ENCODE data around the gene ZBTB42. TPM values are rescaled to one million over a fixed set of nuclear protein-coding genes. Genes with fewer than 3 reads are reported as not detected.

Gene ZBTB42
- total and polyA plus RNA-seq, 2 donors (not counting 3 experiments of a cell fraction or from before 2014, with no cell fraction given), result 3.1 to 3.8 TPM

DNA sequence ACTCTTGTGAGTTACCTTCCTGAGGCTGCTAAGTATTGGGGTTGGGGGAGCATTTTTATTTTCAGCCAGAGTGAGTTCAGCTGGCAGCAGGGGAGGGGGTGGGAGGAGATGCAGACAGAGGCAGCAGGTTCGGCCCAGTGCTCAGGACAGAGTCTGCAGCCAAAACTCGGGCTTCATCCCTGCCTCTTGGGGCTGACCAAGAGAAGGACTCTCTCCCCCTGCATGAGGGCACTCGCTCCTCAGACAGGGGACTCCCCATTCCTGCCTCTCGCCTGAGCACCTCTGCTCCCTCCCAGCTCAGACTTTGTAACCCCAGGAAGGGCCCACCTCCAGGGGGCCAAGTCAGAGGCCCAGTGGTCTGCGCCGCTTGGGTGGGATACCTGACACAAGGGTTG is 4.2 kb upstream of the ZBTB42 start:
- Histone ChIP-seq H3K79me2 (ENCODE audit: control insufficient read depth, insufficient read depth, low read length) (peaks cover 33% of the 10 kb centered on the region), H3K9ac (replicated peaks; ENCODE audit: extremely low read depth, insufficient read depth, low read length) (no peak overlapping the region), H2AFZ (ENCODE audit: low read depth, low read length) (no peak overlapping the region), H3K36me3 (ENCODE audit: control insufficient read depth in 2 of 2, extremely low read depth in 1 of 2, insufficient read depth in 2 of 2, low read length in 2 of 2) (peaks cover 0 to 4% of the 10 kb centered on the region in 2 experiments), H3K27ac (ENCODE audit: insufficient read depth, low read depth, low read length) (no peak overlapping the region), H3K4me1 (ENCODE audit: control insufficient read depth, extremely low read depth, insufficient read depth, low read length) (peaks cover 14% of the 10 kb centered on the region), H3K9me3 (replicated peaks; ENCODE audit: control insufficient read depth, insufficient read depth, low read length) (no peaks in the 10 kb centered on the region), H4K20me1 (replicated peaks; ENCODE audit: control insufficient read depth, extremely low read depth, insufficient read depth, low read length) (no peaks in the 10 kb centered on the region), H3K27me3 (ENCODE audit: control insufficient read depth in 2 of 2, insufficient read depth in 2 of 2, low read length in 2 of 2) (no peaks in the 10 kb centered on the region), H3K9me1 (replicated peaks; ENCODE audit: control insufficient read depth, extremely low read depth, insufficient read depth, low read length) (no peaks in the 10 kb centered on the region), H3K4me2 (ENCODE audit: insufficient read depth, low read length) (no peak overlapping the region), H3K4me3 (replicated peaks in 1 of 3; ENCODE audit: insufficient read depth in 1 of 3, low read depth in 1 of 3, low read length in 3 of 3) (no peak overlapping the region)
- TF ChIP-seq, protein P1, sequence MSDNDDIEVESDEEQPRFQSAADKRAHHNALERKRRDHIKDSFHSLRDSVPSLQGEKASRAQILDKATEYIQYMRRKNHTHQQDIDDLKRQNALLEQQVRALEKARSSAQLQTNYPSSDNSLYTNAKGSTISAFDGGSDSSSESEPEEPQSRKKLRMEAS (IDR thresholded peaks at IDR 0.05; ENCODE audit: insufficient read depth, insufficient read length), result no peak
- TF ChIP-seq POLR2A (IDR thresholded peaks at IDR 0.05; ENCODE audit: low read depth, low read length) (no peak), POLR2AphosphoS5 (IDR thresholded peaks at IDR 0.05; ENCODE audit: insufficient read depth, low read depth, low read length) (no peak), EZH2 (IDR thresholded peaks at IDR 0.05; ENCODE audit: borderline replicate concordance, low read depth, low read length, severe bottlenecking) (no peak), FOS (IDR thresholded peaks at IDR 0.05; ENCODE audit: borderline replicate concordance, insufficient read depth, low read length) (no peak), GATA2 (IDR thresholded peaks at IDR 0.05; ENCODE audit: insufficient read depth, insufficient read length, low read depth, low read length) (no peak), MYC (IDR thresholded peaks at IDR 0.05; ENCODE audit: low read depth, low read length) (no peak), JUN (IDR thresholded peaks at IDR 0.05; ENCODE audit: borderline replicate concordance, insufficient read depth, insufficient read length, low read depth) (no peak)
- TF ChIP-seq, protein P2, sequence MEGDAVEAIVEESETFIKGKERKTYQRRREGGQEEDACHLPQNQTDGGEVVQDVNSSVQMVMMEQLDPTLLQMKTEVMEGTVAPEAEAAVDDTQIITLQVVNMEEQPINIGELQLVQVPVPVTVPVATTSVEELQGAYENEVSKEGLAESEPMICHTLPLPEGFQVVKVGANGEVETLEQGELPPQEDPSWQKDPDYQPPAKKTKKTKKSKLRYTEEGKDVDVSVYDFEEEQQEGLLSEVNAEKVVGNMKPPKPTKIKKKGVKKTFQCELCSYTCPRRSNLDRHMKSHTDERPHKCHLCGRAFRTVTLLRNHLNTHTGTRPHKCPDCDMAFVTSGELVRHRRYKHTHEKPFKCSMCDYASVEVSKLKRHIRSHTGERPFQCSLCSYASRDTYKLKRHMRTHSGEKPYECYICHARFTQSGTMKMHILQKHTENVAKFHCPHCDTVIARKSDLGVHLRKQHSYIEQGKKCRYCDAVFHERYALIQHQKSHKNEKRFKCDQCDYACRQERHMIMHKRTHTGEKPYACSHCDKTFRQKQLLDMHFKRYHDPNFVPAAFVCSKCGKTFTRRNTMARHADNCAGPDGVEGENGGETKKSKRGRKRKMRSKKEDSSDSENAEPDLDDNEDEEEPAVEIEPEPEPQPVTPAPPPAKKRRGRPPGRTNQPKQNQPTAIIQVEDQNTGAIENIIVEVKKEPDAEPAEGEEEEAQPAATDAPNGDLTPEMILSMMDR (IDR thresholded peaks at IDR 0.05; ENCODE audit: extremely low read depth in 1 of 2, insufficient read depth in 1 of 2, low read depth in 1 of 2, low read length in 2 of 2), result no peak
- ChIA-PET POLR2A (no interaction called here), CTCF (interaction anchor here (1.2 kb wide), 1 partner anchor 29 kb away, joined by 3 read pairs; no protein-coding TSS in a partner anchor)
- DNase-seq (ENCODE audit: low read depth, low spot score) (no peak), FAIRE-seq (no peak)
- no TSS peak for BruUV-seq (replicated peaks)
- intact Hi-C loops (cut with micrococcal nuclease), result no loop called here
- dilution Hi-C loops (cut with MboI; ENCODE audit: extremely low pct_ligation_motif_present, low sequenced_read_pairs), result no loop called here
